Epithelial cell of esophagus (primary cell): ENCODE data around the gene INSIG2.

Experiments
- DNase-seq: peaks from one replicate; pipeline ENCODE4 v3.0.0; 2010; ENCODE audit warnings: low read depth
- H3K4me3 ChIP-seq: 2 replicates; pipeline ENCODE4 v1.5.1; 2011; ENCODE audit warnings: mild to moderate bottlenecking, low read length, control low read depth
- CTCF ChIP-seq: IDR thresholded peaks from 2 replicates; pipeline ENCODE4 v1.5.1; 2011; ENCODE audit warnings: low read depth, mild to moderate bottlenecking, low read length, control low read depth, inconsistent platforms; ENCODE audit not compliant: insufficient read depth; ENCODE audit errors: missing control alignments

Gene INSIG2

DNA sequence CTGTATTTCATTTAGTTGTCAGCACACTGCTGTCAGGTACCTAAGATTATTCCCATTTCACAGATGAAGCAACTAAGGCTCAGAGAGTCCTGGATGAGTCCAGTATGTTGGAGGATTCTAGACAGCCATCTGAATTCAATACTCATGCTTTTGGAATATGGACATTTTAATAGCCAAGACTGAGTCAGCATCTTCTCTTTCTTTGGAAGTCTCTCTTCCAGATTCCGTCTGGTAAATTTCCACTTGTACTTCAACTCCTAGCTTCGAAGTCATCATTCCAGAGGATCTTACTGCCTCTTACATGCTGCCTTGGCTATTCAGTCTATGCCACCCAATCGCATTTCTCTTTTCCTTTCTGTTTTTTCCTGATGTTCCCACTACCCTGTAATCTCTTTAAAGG, 40.6 kb downstream of the INSIG2 start:
- no peak for TF ChIP-seq CTCF
- H3K4me3 ChIP-seq, result no peak overlapping the region
- no peak for DNase-seq

DNA sequence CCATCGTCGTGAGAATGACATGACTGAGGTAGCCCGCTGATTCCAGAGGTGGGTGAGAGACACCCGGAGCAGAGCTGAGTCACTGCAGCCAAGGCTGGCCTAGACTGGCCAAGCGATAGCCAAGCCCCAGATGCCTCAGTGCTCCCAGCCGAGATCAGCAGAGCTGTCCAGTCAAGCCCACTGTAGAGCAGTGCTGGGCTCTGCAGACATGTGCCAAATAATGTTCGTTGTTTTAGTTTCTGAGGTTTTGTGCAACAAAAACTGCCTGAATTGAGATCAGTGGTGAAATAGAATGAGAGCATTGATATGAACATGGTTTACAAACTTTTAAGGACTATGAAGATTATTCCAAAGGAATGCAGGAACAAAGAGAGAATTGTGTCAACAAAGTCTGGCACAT, 42.1 kb downstream of the INSIG2 start:
- no peak overlapping the region for H3K4me3 ChIP-seq
- DNase-seq, result peak; percentile 4
- TF ChIP-seq CTCF, result no peak

DNA sequence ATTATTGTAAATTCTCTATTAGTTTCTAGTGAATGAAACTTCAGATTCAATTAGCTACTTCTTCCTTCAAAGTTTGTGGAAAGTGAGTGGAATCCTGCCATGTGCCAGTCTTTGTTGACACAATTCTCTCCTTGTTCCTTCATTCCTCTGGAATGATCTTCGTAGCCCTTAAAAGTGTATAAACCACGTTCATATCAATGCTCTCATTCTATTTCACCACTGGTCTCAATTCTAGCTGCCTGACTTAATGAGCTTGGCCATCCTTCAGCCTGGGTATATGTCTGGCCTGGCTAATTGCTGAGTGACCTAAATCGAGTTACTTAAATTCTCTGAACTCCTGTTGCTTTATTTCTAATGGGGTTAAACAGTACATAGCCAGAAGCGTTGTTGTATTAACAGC, 43.5 kb downstream of the INSIG2 start:
- H3K4me3 ChIP-seq, result no peak overlapping the region
- DNase-seq, result no peak
- no peak for TF ChIP-seq CTCF

GRCh38 chr2:118133916-118134315, 45.6 kb downstream of the INSIG2 start:
- H3K4me3 ChIP-seq, result no peak overlapping the region
- DNase-seq, result no peak
- TF ChIP-seq CTCF, result no peak

GRCh38 chr2:118134650-118135049, 46.4 kb downstream of the INSIG2 start:
- no peak overlapping the region for H3K4me3 ChIP-seq
- TF ChIP-seq CTCF, result no peak
- no peak for DNase-seq

DNA sequence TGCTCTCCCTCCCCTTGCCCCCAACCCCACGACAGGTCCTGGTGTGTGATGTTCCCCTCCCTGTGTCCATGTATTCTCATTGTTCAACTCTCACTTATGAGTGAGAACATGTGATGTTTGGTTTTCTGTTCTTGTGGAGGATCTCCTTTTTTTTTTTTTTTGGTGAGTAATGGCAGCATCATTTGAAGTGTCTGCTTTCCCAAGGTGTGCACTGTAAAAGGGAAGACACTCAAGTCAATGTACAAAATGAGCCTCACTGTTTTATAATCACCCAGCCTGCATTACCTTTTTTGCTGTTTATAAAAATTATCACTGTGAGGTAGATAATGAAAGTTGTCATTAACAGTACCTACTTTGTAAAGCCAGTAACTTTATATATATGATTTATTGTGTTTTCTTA, 56.9 kb downstream of the INSIG2 start:
- peak; percentile 61 for DNase-seq
- TF ChIP-seq CTCF, result no peak
- H3K4me3 ChIP-seq, result no peak overlapping the region

- TF ChIP-seq CTCF, result no peak
- DNase-seq, result peak; percentile 30
- no peak overlapping the region for H3K4me3 ChIP-seq
Measured at GRCh38 chr2:118145806-118146205, 57.5 kb downstream of the INSIG2 start.
